GM18499 (cell line): ENCODE results near the gene HENMT1.
A peak's percentile ranks its signal among the peaks of the same experiment; 100 is the strongest.
"Not testable (repeated sequence)": the region's sequence is repeated elsewhere in the genome, so short reads cannot be mapped to it uniquely, and the experiment has no call there.

Experiments
- ATAC-seq: cut with Tn5 transposase; IDR thresholded peaks from one replicate; pipeline ENCODE4 v1.9.1; 2021; ENCODE audit warnings: moderate number of reproducible peaks; ENCODE audit not compliant: insufficient read depth, unreplicated experiment

HENMT1 gene

DNA sequence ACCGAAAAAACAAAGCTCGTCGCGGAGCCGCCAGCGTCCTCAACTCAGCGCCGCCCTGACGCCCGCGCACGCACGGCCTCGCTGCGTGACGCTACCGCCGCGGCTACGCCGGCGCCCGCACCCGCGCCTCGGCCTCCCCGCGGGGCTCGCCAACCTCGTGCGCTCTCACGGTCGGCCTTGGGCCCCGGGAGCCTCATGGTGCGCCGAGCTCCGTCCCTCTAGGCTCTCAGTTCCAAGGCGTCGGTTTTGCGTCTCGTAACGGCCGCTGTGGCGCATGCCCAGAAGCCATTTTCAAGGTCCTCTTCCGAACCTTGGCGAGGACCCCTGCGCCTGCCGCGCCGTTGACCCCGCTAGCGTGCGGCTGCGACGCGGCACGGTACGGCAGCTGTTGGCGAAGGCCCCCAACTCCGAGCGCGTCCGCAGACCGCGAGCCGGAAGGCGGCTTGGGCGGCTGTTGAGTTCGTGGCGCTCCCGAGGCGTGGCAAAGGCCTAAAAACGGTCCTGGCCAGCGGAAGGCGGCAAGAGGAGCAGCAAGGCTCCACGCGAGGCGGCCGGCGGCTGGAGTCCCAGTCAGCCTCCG, at the start of gene HENMT1:
TSS of gene HENMT1 (minus strand) at position 64 of the 580 bp plus-strand sequence. CDS start 1,209 bp downstream, outside the sequence.
- peak; percentile 74 for ATAC-seq

DNA sequence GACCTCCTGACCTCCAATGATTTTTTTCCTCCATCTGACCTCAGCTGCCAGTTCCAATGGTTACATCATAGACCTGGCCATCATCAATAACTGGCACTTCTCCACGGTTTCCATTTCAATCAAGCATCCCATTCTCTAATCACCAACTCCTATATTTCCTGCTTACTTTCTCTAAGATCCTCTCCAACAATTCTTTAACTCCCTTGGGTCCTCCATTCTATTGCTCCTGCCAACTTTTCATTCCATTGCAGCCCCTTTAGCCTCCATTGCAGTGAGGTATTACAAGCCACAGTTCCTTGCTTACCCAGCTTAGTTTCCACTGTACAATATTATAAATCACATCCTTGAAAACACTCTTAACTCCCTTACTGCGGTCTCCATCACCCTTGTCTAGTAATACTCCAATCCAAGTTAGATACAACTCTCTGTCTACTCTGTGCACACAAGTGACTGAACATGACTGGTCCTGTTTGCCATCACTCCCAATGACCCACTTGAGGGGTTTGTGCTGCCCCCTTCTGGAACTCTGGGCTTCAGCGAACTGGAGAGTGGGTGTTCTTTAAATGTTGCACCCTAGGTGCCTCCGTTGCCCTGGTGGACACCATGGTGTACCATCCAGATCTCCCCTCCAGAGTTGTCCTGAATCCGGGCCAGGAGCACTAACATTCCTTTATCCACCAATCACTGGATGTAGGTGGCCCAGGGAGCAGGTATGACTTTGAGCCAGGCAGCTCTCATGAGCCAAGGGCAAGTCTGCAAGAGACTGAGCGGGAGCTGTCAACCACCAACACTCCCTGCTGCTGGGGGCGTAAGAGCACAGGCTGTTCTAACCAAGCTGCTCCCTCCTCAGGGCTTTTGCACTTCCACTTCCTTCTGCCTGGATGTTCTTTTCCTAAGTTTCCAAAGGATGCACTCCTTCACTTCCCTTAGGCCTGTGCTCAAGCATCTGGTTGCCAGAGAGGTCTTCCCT, 48.1 kb upstream of the HENMT1 start:
- ATAC-seq, result no peak

DNA sequence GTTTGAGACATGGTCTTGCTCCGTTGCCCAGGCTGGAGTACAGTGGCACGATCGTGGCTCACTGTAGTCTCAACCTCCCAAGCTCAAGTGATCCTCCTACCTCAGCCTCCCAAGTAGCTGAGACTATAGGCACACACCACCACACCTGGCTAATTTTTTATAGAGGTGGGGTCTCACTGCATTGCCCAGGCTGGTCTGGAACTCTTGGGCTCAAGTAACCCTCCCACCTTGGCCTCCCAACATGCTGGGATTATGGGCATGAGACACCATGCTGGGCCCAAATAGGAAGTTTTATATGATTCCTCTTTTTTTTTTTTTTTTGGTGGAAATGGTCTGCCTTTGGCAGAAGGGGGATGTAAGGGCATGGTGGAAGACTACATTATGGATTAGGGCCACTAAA, 45.8 kb upstream of the HENMT1 start:
- no peak for ATAC-seq

DNA sequence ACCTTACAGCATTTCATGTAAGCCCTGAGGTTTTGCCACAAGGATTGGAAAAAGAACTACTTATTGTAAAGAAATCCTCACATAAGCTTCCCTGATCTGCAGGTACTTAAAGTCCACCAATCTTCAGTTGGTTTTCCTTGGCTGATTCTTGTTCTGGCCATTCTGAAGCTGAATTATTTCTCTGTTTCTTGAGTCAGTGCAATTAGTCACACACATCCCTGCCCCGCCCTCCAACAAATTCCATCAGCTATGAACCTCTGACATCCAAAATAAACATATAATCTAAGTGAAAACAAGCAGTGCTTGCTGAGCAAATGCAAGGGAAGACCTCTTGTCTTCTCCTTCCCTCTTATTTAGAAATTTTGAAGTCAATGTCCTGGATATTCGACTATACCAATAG, 43.6 kb upstream of the HENMT1 start:
- ATAC-seq, result no peak

DNA sequence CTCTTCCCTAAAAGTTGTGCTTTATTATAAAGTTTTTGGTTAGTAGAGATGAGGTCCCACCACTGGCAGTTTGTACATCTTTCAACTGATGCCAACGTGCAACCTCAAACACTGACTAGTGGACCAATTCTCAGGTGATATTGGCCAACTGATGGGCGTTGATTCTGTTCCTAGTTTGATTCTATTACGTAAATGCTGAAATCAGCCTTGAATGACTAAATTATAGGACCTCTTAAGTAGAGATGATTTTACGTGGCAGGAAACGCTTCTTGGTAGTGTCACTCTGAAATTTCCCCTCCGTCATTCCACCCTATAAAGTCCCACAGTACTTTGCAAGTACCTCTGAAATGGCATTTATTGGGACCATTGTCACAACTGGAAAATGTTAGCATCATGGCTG, 43.0 kb upstream of the HENMT1 start:
- no peak for ATAC-seq

DNA sequence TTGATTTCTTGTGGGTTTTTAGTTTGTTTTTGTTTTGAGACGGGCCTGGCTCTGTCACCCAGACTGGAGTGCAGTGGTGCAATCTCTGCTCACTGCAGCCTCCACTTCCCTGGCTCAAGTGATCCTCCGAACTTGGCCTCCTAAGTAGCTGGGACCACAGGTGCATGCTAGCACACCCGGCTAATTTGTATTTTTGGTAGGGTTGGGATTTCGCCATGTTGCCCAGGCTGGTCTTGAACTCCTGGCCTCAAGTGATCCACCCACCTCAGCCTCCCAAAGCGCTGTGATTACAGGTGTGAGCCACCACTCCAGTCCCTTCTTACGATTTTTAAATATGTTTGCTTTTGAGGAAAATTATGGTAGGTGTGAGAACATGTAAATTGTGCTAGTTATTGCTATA, 41.2 kb upstream of the HENMT1 start:
- ATAC-seq, result not testable (repeated sequence)

DNA sequence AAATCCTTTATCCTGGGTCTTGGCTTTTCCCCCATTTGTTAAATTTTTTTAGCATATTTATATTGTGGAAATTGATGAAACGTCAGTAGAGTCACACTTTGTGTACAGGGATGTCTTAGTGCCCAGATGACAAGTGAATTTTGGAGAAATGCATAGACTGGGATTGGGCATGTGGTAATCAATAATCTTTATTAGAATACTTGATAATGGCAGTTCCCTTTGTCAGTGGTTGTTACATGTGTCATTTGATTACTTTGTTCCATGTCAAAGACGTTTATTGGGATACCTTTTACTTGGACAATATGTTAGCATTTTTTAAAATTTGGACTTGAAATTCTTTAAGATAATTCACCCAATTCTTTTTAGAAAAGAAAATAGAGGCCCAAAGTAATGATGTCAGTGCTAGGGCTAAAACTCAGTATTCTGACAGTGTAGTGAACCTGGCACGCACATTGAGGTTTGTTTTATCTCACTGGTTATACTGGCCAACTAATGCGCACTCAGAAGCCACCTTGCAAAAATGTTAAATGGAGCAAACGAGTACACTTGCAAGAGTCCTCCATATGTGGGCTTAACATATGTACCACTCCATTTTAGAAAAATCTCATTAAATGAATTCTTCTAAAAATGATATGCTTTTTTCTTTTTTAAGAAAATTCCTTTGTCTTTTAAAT, 40.4 kb upstream of the HENMT1 start:
- ATAC-seq, result no peak

DNA sequence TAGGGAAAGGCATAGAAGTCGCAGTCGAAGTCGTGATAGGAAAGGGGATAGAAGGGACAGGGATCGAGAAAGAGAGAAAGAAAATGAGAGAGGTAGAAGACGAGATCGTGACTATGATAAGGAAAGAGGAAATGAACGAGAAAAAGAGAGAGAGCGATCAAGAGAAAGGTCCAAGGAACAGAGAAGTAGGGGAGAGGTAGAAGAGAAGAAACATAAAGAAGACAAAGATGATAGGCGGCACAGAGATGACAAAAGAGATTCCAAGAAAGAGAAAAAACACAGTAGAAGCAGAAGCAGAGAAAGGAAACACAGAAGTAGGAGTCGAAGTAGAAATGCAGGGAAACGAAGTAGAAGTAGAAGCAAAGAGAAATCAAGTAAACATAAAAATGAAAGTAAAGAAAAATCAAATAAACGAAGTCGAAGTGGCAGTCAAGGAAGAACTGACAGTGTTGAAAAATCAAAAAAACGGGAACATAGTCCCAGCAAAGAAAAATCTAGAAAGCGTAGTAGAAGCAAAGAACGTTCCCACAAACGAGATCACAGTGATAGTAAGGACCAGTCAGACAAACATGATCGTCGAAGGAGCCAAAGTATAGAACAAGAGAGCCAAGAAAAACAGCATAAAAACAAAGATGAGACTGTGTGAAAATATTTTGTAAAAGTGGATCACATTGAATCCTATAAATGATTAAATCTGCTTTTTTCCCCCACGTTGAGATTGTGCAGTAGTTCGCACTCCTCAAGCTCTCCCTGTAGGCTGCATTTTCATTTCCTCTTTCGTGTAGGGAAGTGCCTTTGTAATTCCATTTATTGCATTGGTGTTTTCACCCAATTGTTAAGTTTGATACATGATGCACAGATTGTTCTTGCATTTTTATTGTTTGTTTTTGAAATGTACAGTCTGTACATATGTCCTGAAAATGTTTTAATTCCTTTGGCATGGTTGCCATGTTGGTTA, 38.8 kb upstream of the HENMT1 start:
- ATAC-seq, result no peak

DNA sequence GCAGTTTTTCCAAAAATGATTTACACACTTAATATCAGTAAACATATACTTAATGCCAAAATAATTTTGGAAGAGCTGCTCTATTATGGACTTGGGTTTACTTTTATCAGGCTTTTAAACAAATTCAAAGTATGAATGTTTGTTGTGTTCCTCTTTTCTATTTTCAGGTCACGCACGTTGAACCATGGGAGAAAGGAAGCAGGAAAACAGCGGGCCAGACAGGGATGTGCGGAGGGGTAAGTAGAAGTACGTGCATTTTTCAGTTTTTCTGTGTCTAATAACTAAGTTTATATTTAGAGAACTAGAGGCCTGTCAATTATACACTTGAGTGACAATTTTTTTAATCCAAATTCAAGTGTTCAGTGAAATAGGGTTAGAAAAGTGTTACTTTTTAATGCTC, 34.6 kb upstream of the HENMT1 start:
- no peak for ATAC-seq

DNA sequence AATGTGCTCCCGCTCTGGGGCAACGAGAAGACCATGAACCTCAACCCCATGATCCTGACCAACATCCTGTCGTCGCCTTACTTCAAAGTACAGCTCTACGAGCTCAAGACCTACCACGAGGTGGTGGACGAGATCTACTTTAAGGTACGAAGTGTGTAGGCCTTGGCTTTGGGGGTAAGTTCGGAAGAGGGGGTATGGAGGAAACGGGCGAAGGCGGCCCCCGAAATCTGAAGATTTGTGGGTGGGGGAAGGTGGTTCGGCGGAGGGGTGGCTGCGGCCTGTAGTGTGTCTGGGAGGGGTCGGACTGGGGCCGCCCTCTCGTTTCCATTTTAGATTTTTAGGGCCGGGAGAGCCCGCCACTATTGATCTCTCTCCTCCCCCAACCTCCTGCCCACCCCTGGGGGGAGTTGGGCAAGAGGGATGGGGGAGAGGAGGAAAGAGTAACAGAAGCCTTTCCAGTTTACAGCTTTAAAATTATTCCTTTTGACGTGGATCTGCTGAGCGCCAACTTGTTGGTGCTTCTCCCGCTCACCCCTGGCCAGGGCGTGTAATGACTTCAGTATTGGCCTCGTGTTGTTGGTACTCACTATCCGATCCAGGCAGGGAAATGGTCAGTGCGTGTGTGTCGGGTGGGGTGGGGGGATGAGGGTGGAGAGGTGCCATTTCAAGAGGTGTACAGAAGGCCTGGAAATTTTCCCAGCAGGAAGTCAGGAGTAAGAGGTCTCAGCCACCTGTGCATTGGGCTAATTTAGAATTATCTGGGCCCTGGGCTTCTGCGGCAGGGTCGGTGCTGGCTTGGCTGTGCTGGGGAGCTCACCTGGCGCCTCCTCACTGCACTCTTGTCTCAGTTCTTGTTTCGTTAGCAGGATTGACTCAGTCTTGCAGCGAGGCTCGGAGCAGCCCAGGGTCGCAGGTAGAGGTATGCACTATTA, 32.1 kb upstream of the HENMT1 start:
- ATAC-seq, result peak; percentile 59

DNA sequence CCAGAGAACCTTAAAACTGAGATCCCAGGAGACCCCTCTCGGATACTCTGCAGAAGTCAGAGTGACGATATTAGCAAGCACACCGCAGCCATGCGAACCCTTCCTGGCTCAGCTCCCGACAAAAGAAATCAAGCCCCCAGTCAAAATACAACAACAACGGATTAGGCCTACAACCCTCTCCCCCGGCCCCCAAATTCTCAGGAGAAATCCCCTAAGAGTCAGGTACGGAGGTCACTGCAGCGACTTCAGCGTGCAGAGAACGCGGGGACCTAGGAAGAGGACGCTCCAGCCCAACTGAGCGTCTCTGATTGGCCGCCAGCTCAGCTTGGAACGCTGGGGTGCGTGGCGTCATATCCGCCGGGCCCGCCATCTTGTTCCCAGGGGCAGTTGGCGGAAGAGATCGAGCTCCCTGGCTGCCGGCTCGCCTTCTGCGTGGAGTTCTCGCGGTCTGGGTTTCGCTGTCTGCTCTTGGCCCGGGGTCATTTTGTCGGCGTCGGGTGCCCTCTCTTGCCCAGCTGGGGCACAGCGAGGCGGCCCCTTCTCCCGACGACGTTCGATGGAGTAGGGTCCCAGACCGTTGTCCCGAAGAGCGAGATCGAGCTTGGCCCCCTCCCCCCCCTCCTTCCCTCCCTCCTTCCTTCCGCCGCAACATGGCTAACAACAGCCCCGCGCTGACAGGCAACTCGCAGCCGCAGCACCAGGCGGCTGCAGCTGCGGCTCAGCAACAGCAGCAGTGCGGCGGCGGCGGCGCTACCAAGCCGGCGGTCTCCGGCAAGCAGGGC, 31.2 kb upstream of the HENMT1 start, which contains the start of gene PRPF38B:
TSS of gene PRPF38B (plus strand) at position 369 of the 782 bp plus-strand sequence. CDS start at position 651, 282 bp downstream.
- ATAC-seq, result peak; percentile 80

DNA sequence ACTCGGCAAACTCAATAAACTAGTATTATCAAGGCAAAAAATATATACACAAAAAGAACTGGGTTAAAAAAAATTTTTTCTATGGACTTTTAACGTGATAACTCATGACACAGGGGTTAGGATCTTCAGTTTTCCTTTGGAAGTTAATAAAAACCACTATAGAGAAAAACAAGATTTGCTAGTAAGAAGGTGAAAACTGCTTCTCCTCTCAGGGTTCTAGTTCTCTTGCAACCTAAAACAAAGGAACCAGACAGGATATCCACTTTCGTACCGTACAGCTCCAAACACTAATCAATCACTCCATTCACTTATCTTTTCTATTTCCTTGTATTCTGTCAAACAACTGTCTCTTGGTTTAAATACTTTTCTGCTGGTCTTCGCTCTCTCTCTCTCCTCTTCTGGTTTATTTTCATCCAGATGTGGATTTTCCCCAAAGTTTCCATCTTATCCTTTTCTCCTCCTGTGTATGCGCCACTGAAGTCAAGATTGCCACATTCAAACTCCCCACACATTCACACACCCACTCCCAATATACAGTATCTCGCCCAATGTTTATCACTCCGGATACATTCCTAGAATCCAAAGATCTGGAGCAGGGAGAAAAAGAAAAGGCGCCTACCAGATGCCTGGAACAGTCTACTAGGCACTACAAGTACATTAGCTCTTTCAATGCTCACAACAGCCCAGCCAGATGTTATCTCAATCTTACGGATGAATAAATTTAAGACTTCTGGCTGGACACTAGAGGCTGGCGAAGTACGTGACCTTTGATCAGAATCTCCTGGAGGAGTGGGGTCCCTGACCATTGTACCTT, 30.4 kb upstream of the HENMT1 start:
- no peak for ATAC-seq

DNA sequence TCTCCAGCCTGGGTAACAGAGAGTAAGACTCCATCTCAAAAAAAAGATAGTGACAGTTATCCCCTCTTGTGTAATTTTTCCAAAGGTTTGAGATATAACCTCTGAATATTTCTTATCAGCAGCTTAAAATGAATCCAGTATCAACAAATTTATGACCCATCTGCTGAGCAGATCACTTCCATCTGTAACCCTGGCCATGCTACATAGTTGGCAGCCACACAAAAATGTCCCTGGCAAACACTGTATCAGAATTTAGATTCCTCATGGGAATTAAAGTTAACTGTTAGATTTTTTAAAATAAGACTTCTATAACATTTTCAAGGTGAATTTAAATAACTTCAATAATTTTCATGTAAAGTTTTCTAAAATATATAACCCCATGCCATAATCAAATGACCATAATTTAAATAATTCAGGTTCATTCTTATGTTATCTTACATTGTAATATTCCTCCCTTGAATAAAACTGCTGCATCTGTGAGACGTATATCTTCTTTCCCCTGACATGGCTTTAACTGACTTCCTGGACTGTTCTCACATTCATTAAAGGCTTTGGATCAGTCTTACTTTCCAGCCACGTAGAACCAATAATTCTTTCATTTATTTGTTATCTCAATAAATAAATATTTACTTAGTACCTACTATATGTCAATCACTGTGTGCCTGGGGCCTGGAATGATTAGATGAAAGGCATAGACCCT, 25.9 kb upstream of the HENMT1 start:
- no peak for ATAC-seq

DNA sequence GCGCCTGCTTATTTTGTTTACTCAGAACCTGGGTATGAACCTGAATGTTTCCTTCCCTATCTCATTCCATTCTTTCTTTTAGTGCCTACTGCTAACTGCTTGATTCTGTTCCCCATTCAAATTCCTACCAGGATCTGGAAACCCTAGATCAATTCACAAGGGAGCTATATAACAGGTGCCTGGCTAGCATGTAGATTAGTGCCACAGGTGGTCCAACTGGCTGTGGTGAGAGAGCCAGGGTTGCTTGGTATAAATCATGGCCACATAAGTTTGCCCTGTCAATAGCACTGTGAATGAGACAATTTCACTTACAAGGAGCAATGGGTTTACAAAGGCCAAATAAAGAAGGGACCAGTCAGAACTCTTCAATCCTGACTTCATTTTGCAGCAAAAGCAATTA, 24.6 kb upstream of the HENMT1 start:
- no peak for ATAC-seq

DNA sequence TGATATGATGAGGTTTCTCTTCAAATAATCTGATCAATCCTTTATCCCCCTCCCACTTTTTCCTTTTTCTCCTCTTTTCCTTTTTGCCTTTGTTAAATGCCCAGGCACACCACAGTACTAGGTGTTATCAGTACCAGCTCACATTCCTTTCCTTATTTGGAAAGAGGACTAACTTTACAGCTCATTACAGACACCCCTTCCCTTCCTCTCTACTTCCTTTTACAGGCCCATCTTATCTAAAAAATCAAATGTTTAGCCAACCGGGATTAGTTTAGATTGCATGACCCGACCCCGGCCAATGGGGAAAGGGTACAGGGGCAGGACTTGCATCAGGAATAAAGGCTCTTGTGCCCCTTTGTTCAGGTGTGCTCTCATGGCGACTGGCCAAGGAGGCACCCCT, 20.8 kb upstream of the HENMT1 start:
- ATAC-seq, result not testable (repeated sequence)

DNA sequence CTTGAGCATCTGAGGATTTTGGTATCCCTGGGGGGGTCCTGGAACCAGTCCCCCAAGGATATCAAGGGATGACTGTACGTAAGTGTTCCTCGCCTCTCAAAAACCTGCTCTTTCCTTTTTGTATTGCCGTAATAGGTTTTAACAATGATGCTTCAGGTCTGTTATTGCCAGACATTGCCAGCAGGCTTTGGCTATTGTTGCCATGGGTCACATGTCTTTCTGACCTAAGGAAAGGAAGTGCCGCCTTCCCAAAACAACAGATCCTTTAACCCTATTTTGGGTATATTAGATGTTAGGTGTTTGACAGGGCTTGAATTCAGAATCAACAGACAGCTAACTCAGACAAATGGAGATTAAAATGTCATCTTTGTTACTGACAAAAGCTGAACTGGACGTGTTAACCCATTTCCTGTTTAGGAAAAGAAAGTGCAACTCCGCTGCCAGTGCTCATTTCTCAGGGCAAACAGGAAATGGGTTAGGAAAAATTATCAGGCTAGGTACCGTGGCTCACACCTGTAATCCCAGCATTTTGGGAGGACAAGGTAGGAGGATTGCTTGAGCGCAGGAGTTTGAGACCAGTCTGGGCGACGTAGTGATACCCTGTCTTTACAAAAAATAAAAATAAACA, 18.8 kb upstream of the HENMT1 start:
- ATAC-seq, result no peak
